Spleen (tissue), 7 donors: Measurements from ENCODE around the gene RAD51B.

Source experiments
- POLR2A ChIP-seq, 3 donors: fragments of 450-650 bp; IDR thresholded peaks; one replicate each; pipeline ENCODE4 v1.5.1; 2017; ENCODE audit warnings: antibody characterized with exemption in 3 of 3, mild to moderate bottlenecking in 1 of 3
- TF ChIP-seq, protein P1 (sequence below), 11 experiments: fragments of 200-600 bp in 7 of 11; fragments of 450-650 bp in 4 of 11; sonication (generic) in 4 of 11; IDR thresholded peaks in 8 of 11; conservative IDR thresholded peaks in 3 of 11; 1 replicate in 7 of 11; 2 replicates in 4 of 11; pipeline versions ENCODE4 v1.4.0 to v1.8.0; 2016 to 2021; ENCODE audit warnings: antibody characterized with exemption in 11 of 11, inconsistent platforms in 4 of 11, mild to moderate bottlenecking in 1 of 11
- donor health status: DM: no; HTN: no; CAD: no; lungs with moderate emphysema.
- donor health status: DM: no; HTN: no; CAD: no.
- donor health status: DM: no; HTN: no; CAD: no.

GRCh38 chr14:68663385-68664076 is 844.0 kb downstream of the RAD51B start:
- TF ChIP-seq, protein P1, sequence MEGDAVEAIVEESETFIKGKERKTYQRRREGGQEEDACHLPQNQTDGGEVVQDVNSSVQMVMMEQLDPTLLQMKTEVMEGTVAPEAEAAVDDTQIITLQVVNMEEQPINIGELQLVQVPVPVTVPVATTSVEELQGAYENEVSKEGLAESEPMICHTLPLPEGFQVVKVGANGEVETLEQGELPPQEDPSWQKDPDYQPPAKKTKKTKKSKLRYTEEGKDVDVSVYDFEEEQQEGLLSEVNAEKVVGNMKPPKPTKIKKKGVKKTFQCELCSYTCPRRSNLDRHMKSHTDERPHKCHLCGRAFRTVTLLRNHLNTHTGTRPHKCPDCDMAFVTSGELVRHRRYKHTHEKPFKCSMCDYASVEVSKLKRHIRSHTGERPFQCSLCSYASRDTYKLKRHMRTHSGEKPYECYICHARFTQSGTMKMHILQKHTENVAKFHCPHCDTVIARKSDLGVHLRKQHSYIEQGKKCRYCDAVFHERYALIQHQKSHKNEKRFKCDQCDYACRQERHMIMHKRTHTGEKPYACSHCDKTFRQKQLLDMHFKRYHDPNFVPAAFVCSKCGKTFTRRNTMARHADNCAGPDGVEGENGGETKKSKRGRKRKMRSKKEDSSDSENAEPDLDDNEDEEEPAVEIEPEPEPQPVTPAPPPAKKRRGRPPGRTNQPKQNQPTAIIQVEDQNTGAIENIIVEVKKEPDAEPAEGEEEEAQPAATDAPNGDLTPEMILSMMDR (IDR thresholded peaks at IDR 0.05 in 8 of 11, conservative IDR thresholded peaks at IDR 0.05 in 3 of 11), result no peak
- TF ChIP-seq POLR2A (IDR thresholded peaks at IDR 0.05), result no peak
